ENCODE data around the gene RPS2.
"Not testable (repeated sequence)": the region's sequence is repeated elsewhere in the genome, so short reads cannot be mapped to it uniquely, and the experiment has no call there.

The RPS2 gene

GRCh38 chr16:1964506-1965395 is at the start of gene RPS2:
Gene RPS2 (minus strand): TSS chr16:1964826. CDS start chr16:1964625, 201 bp downstream.
- Histone ChIP-seq H3K4me1 (ENCODE audit: control insufficient read depth, insufficient read depth, low read length, unreplicated experiment) (peaks cover 26% of the 10 kb centered on the region), H3K27ac (ENCODE audit: low read depth, low read length) (peak within 1 kb of the TSS; percentile 88), H3K27me3 (ENCODE audit: insufficient read depth, low read length) (no peaks in the 10 kb centered on the region), H3K79me2 (ENCODE audit: control insufficient read depth, insufficient read depth, low read length, unreplicated experiment) (peaks cover 60% of the 10 kb centered on the region), H3K4me3 (ENCODE audit: low read depth, low read length) (peak within 1 kb of the TSS; percentile 85), H3K36me3 (ENCODE audit: insufficient read depth, low read length) (peaks cover 18% of the 10 kb centered on the region; the same call in 1 of the 2 replicates), H2AFZ (ENCODE audit: low read length, unreplicated experiment) (no peak within 1 kb of the TSS)

DNA sequence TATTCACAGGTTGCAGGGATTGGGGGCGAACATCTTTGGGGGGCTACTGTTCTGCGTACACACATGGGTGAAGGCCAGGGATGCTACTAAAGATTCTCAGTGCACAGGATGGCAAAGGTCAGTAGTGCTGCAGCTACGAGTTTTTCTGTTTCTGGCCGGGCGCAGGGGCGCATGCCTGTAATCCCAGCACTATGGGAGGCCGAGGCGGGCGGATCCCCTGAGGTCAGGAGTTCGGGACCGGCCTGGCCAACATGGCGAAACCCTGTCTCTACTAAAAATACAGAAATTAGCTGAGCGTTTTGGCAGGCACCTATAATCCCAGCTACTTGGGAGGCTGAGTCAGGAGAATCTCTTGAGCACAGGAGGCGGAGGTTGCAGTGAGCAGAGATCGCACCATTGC is 48.9 kb upstream of the RPS2 start:
- no peak overlapping the region for H3K27ac ChIP-seq (ENCODE audit: low read depth, low read length)
- H3K27me3 ChIP-seq (ENCODE audit: insufficient read depth, low read length), result no peaks in the 10 kb centered on the region
- H3K36me3 ChIP-seq (ENCODE audit: insufficient read depth, low read length), result no peaks in the 10 kb centered on the region
- peaks cover 13% of the 10 kb centered on the region for H3K4me1 ChIP-seq (ENCODE audit: control insufficient read depth, insufficient read depth, low read length, unreplicated experiment)
- no peak overlapping the region for H2AFZ ChIP-seq (ENCODE audit: low read length, unreplicated experiment)
- H3K4me3 ChIP-seq (ENCODE audit: low read depth, low read length), result no peak overlapping the region
- H3K79me2 ChIP-seq (ENCODE audit: control insufficient read depth, insufficient read depth, low read length, unreplicated experiment), result peaks cover 19% of the 10 kb centered on the region

- H3K4me3 ChIP-seq (ENCODE audit: low read depth, low read length); H3K27me3 ChIP-seq (ENCODE audit: insufficient read depth, low read length); H3K27ac ChIP-seq (ENCODE audit: low read depth, low read length); H2AFZ ChIP-seq (ENCODE audit: low read length, unreplicated experiment); H3K36me3 ChIP-seq (ENCODE audit: insufficient read depth, low read length): not testable (repeated sequence)
- Histone ChIP-seq H3K79me2 (ENCODE audit: control insufficient read depth, insufficient read depth, low read length, unreplicated experiment) (peaks cover 37% of the 10 kb centered on the region), H3K4me1 (ENCODE audit: control insufficient read depth, insufficient read depth, low read length, unreplicated experiment) (peaks cover 28% of the 10 kb centered on the region)
Measured at GRCh38 chr16:2011726-2012125, 47.1 kb upstream of the RPS2 start.

DNA sequence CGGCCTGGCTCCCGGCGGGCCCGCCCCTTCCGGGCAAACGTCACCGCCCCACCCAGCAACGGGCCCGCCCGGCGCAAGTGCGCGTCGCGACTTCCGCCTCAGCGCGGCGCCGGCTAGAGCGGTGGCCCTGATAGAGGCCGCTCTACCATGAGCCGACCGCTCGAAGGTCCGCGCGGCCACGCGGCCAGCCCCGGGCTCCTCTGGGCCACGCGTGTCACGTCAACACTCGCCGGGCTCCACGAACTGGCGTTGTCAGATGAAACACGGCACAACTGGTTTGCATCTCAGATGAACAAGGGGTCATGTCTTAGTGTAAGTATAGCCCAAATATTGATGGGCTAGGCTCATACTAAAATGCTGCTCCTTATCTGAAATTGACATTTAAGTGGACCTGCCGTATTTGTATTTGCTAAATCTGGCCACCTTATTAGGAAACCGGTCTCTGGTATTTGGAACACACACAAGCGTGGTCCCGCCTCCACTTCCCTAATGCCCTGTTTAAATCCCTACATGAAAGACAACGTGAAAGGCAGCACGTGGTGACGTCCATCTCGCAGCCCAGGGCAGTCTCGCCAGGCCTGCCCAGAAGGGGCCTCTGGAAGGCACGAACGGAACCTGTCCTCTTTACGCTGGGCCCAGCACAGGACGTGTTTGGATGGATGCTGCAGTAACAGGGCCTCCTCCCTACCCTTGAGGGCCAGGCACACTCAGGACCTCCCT is 45.3 kb upstream of the RPS2 start, which contains the start of gene ZNF598:
ZNF598 (minus strand) TSS at position 31 of the 720 bp plus-strand sequence.
- Histone ChIP-seq H3K4me3 (ENCODE audit: low read depth, low read length) (peak within 1 kb of the TSS; percentile 83), H3K27me3 (ENCODE audit: insufficient read depth, low read length) (no peaks in the 10 kb centered on the region), H3K4me1 (ENCODE audit: control insufficient read depth, insufficient read depth, low read length, unreplicated experiment) (peaks cover 20% of the 10 kb centered on the region), H2AFZ (ENCODE audit: low read length, unreplicated experiment) (peak within 1 kb of the TSS; percentile 57), H3K36me3 (ENCODE audit: insufficient read depth, low read length) (no peaks in the 10 kb centered on the region), H3K79me2 (ENCODE audit: control insufficient read depth, insufficient read depth, low read length, unreplicated experiment) (peaks cover 55% of the 10 kb centered on the region), H3K27ac (ENCODE audit: low read depth, low read length) (peak within 1 kb of the TSS; percentile 74)

DNA sequence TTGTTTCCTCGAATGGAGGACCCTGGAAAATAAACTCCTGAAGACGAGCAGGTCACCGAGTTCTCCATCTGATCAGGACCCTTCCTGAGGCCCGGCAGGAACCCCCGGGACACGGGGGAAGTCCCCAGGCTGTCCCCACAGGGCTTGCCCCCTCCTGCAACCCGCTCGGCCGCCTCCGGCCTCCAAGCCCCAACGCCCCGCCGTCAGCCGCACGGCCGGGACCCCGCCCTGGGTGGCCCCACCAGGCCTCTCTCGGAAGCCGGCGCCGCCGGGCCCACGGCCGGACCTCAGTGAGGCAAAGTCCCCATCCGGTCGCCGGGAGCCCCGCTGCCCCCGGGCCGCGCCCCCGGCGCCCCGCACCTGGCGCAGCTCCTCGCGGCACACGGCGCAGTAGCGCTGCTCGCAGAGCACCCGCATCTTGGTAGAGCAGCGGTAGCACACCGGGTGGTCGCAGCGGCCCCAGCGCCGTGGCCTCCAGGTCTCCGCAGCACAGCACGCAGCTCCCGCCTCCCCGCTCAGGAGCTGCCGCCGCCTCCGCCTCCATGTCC is 44.6 kb upstream of the RPS2 start:
- H2AFZ ChIP-seq (ENCODE audit: low read length, unreplicated experiment), result no peak overlapping the region

GRCh38 chr16:2008631-2009163 is 44.1 kb upstream of the RPS2 start:
- Histone ChIP-seq H3K4me3 (ENCODE audit: low read depth, low read length) (peak overlapping the region; percentile 83), H3K27me3 (ENCODE audit: insufficient read depth, low read length) (no peaks in the 10 kb centered on the region), H3K27ac (ENCODE audit: low read depth, low read length) (peak overlapping the region; percentile 70), H3K4me1 (ENCODE audit: control insufficient read depth, insufficient read depth, low read length, unreplicated experiment) (peaks cover 28% of the 10 kb centered on the region), H3K36me3 (ENCODE audit: insufficient read depth, low read length) (no peaks in the 10 kb centered on the region), H3K79me2 (ENCODE audit: control insufficient read depth, insufficient read depth, low read length, unreplicated experiment) (peaks cover 66% of the 10 kb centered on the region), H2AFZ (ENCODE audit: low read length, unreplicated experiment) (no peak overlapping the region)

More for the DNA sequence above, 44.6 kb upstream of the RPS2 start:
- H3K4me3 ChIP-seq (ENCODE audit: low read depth, low read length), result peak overlapping the region; percentile 83
- peak overlapping the region; percentile 70 for H3K27ac ChIP-seq (ENCODE audit: low read depth, low read length)
- no peaks in the 10 kb centered on the region for H3K36me3 ChIP-seq (ENCODE audit: insufficient read depth, low read length)
- peaks cover 25% of the 10 kb centered on the region for H3K4me1 ChIP-seq (ENCODE audit: control insufficient read depth, insufficient read depth, low read length, unreplicated experiment)
- H3K27me3 ChIP-seq (ENCODE audit: insufficient read depth, low read length), result no peaks in the 10 kb centered on the region
- peaks cover 62% of the 10 kb centered on the region for H3K79me2 ChIP-seq (ENCODE audit: control insufficient read depth, insufficient read depth, low read length, unreplicated experiment)

DNA sequence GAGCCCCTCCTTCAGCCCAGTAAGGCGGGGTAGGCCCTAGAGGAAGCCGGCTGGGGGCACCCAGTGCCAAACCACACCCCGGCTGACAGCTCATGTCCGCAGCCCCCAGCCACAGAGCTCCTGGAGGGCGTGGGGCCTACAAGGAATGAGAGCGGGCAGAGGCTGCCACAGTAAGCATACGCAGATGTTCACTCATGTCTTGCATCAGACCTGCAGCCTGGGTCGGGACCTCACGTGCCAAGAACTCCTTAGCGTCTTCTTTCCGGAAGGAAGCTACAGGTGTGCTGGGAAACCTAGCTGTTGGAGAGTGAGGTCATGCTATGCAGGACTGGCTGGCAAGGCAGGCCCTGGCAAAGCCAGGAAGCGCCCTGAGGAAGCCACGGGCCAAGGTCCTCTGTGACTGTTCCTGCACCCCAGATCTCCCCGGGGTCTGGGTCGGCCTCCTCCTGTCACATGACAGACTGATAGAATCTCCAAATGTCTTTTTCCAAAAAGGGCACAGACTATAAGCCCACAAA is 43.4 kb upstream of the RPS2 start:
- H3K36me3 ChIP-seq (ENCODE audit: insufficient read depth, low read length), result no peaks in the 10 kb centered on the region
- peak overlapping the region; percentile 83 for H3K4me3 ChIP-seq (ENCODE audit: low read depth, low read length)
- H2AFZ ChIP-seq (ENCODE audit: low read length, unreplicated experiment), result no peak overlapping the region
- H3K79me2 ChIP-seq (ENCODE audit: control insufficient read depth, insufficient read depth, low read length, unreplicated experiment), result peaks cover 72% of the 10 kb centered on the region
- H3K27me3 ChIP-seq (ENCODE audit: insufficient read depth, low read length), result no peaks in the 10 kb centered on the region
- H3K27ac ChIP-seq (ENCODE audit: low read depth, low read length), result peak overlapping the region; percentile 70
- peaks cover 28% of the 10 kb centered on the region for H3K4me1 ChIP-seq (ENCODE audit: control insufficient read depth, insufficient read depth, low read length, unreplicated experiment)

DNA sequence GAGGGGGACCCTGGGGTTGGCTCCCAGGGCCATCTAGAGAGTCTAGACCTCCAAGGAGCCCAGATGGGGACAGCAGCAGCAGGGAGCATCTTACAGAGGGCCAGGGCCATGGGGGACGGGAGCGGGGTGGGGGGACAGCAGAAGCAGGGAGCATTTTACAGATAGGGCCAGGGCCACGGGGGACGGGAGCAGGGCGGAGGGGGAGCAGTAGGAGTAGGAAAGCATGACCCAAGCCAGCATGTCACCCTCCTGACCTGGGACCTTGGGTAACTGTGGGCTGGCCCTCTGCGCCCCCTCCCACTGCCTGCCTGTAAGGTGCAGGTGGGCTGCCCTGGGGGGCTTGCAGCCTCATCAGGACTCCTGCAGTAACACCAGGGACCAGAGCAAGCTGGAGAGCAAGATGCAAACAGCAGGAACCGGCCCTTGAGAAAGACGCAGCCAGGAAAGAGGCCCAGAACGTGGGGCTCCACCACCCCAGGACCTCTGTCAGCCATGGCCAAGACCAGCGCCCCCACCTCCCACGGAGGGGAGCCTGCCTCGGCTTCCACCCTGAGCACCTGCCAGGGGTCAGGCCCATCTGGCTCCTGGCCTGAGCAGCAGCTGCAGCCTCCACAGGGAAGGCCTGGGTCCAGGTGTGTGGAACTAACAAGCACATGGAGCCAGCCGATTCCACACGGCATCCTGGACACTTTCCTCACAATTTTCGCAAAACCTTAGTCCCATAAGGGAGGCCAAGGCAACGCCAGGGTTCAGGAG is 42.6 kb upstream of the RPS2 start:
- peaks cover 28% of the 10 kb centered on the region for H3K4me1 ChIP-seq (ENCODE audit: control insufficient read depth, insufficient read depth, low read length, unreplicated experiment)
- H3K27ac ChIP-seq (ENCODE audit: low read depth, low read length), result peak overlapping the region; percentile 68
- H3K79me2 ChIP-seq (ENCODE audit: control insufficient read depth, insufficient read depth, low read length, unreplicated experiment), result peaks cover 74% of the 10 kb centered on the region

DNA sequence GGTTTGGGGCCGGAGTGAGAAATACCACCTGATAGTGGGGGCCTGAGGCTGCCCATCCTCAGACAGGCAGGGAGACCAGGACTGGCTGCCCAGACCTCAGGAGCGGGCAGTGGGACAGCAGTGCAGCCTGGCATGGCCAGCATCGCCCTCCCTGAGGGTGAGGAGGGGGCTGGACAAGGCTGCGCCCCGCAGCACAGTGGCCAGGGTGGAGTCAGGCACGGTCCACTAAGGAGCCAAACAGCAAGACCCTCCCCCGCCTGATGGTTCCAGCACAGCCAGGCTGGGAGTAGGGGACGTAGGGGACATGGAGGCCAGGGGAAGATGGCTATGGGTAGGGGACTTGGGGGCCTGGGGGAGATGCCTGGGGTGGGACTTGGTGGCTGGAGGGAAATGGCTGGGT is 41.7 kb upstream of the RPS2 start:
- Histone ChIP-seq H3K4me1 (ENCODE audit: control insufficient read depth, insufficient read depth, low read length, unreplicated experiment) (peaks cover 28% of the 10 kb centered on the region), H3K79me2 (ENCODE audit: control insufficient read depth, insufficient read depth, low read length, unreplicated experiment) (peaks cover 74% of the 10 kb centered on the region), H2AFZ (ENCODE audit: low read length, unreplicated experiment) (no peak overlapping the region), H3K4me3 (ENCODE audit: low read depth, low read length) (no peak overlapping the region), H3K27ac (ENCODE audit: low read depth, low read length) (no peak overlapping the region), H3K36me3 (ENCODE audit: insufficient read depth, low read length) (peaks cover 12% of the 10 kb centered on the region; the same call in 1 of the 2 replicates), H3K27me3 (ENCODE audit: insufficient read depth, low read length) (no peaks in the 10 kb centered on the region)

More for the DNA sequence above, 42.6 kb upstream of the RPS2 start:
- Histone ChIP-seq H3K4me3 (ENCODE audit: low read depth, low read length) (peak overlapping the region; percentile 83), H3K27me3 (ENCODE audit: insufficient read depth, low read length) (no peaks in the 10 kb centered on the region), H3K36me3 (ENCODE audit: insufficient read depth, low read length) (0 out of 2 replicates have a peak, but pooled peaks cover 4% of the 10 kb centered on the region), H2AFZ (ENCODE audit: low read length, unreplicated experiment) (no peak overlapping the region)

All from ACC112 (cell line).